ENCODE measurements around the gene BACH2.

GRCh38 chr6:90144928-90145555 is 151.6 kb downstream of the BACH2 start:
- TF ChIP-seq ZFX (IDR thresholded peaks at IDR 0.05) = no peak
- TF ChIP-seq, protein P1, sequence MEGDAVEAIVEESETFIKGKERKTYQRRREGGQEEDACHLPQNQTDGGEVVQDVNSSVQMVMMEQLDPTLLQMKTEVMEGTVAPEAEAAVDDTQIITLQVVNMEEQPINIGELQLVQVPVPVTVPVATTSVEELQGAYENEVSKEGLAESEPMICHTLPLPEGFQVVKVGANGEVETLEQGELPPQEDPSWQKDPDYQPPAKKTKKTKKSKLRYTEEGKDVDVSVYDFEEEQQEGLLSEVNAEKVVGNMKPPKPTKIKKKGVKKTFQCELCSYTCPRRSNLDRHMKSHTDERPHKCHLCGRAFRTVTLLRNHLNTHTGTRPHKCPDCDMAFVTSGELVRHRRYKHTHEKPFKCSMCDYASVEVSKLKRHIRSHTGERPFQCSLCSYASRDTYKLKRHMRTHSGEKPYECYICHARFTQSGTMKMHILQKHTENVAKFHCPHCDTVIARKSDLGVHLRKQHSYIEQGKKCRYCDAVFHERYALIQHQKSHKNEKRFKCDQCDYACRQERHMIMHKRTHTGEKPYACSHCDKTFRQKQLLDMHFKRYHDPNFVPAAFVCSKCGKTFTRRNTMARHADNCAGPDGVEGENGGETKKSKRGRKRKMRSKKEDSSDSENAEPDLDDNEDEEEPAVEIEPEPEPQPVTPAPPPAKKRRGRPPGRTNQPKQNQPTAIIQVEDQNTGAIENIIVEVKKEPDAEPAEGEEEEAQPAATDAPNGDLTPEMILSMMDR (conservative IDR thresholded peaks at IDR 0.05) = no peak

Data from C4-2B (cell line).